Panc1 (cell line): Measurements from ENCODE around the gene IGFBP6. TPM values are rescaled to one million over a fixed set of nuclear protein-coding genes. Genes with fewer than 3 reads are reported as not detected.
"Not testable (repeated sequence)": the region's sequence is repeated elsewhere in the genome, so short reads cannot be mapped to it uniquely, and the experiment has no call there.

Experiments
- ATAC-seq: fragments of 200-7000 bp; cut with Tn5 transposase; 2 replicates; pipeline ENCODE4 v1.9.1; 2020; ENCODE audit warnings: mild to moderate bottlenecking, moderate library complexity
- BruUV-seq: library from RNA; stranded (reverse); fragments of 400-500 nt; replicated peaks from 2 replicates; lab custom pipeline; 2021; lab: Mats Ljungman, UMichigan
- CTCF ChIA-PET: fragments of 300-600 bp; sonication (Branson Sonifier 250); formaldehyde crosslinking; loops from one replicate; lab custom pipeline; 2022; ENCODE audit warnings: antibody characterized with exemption; lab: Charles Lee
- POLR2A ChIA-PET: fragments of 300-600 bp; sonication (Branson Sonifier 250); formaldehyde crosslinking; loops from one replicate; lab custom pipeline; 2022; ENCODE audit warnings: antibody characterized with exemption; lab: Charles Lee
- DNase-seq: peaks from one replicate; pipeline ENCODE4 v3.0.0-alpha.2; 2010; ENCODE audit warnings: low read depth, low spot score
- H3K27ac ChIP-seq: 2 replicates; pipeline ENCODE4 v1.5.1; 2011; ENCODE audit warnings: mild to moderate bottlenecking, low read length, inconsistent platforms
- H3K27me3 ChIP-seq: fragments of 200-500 bp; sonication (Bioruptor generic); 2 replicates; pipeline ENCODE4 v1.6.0; 2014; ENCODE audit warnings: low read length, inconsistent platforms; ENCODE audit not compliant: control insufficient read depth, insufficient read depth
- H3K36me3 ChIP-seq: fragments of 200-500 bp; sonication (Bioruptor generic); 2 replicates; pipeline ENCODE4 v1.5.1; 2014; ENCODE audit warnings: inconsistent platforms, mild to moderate bottlenecking, low read length, moderate library complexity; ENCODE audit not compliant: control insufficient read depth, insufficient read depth
- H3K4me1 ChIP-seq: 2 replicates; pipeline ENCODE4 v1.5.1; 2011; ENCODE audit warnings: inconsistent platforms, mild to moderate bottlenecking, low read length, moderate library complexity; ENCODE audit not compliant: control insufficient read depth, insufficient read depth
- H3K4me3 ChIP-seq, 2 experiments: 2 replicates each; pipeline ENCODE4 v1.5.1; 2011 to 2012; ENCODE audit warnings: low read depth in 2 of 2, low read length in 2 of 2, mild to moderate bottlenecking in 2 of 2, inconsistent platforms in 1 of 2, moderate library complexity in 1 of 2
- H3K9me3 ChIP-seq: fragments of 200-500 bp; sonication (Bioruptor generic); 2 replicates; pipeline ENCODE4 v1.5.1; 2014; ENCODE audit warnings: low read depth, mild to moderate bottlenecking, inconsistent platforms, low read length, moderate library complexity; ENCODE audit not compliant: control insufficient read depth, insufficient read depth
- CTCF ChIP-seq: fragments of 450-650 bp; IDR thresholded peaks from 2 replicates; pipeline ENCODE4 v1.5.1; 2017; ENCODE audit warnings: mild to moderate bottlenecking
- SIN3A ChIP-seq: IDR thresholded peaks from 2 replicates; pipeline ENCODE4 v1.6.1; 2012; ENCODE audit warnings: low read depth, mild to moderate bottlenecking, low read length, moderate library complexity, borderline replicate concordance; ENCODE audit not compliant: insufficient read depth
- in situ Hi-C: cut with HindIII; loops from 2 replicates; pipeline ENCODE4 v1.10.0; 2016; ENCODE audit warnings: low sequenced_read_pairs, low pct_unique_long_range_greater_than_20kb
- intact Hi-C: fragments of 100-400 bp; cut with micrococcal nuclease; formaldehyde crosslinking; loops from one replicate; pipeline ENCODE4 v1.10.0; 2022; ENCODE audit not compliant: unreplicated experiment
- total RNA-seq: library from RNA; stranded (reverse); gene quantifications from one replicate; pipeline ENCODE4 v1.2.1, GENCODE V29; 2021; ENCODE audit not compliant: unreplicated experiment
- TF ChIP-seq, protein P1 (sequence below), 2 experiments: IDR thresholded peaks; 2 replicates each; pipeline ENCODE4 v1.6.1; 2011 to 2012; ENCODE audit warnings: low read depth in 2 of 2, control low read depth in 1 of 2, low read length in 1 of 2, mild to moderate bottlenecking in 1 of 2, moderate library complexity in 1 of 2; ENCODE audit not compliant: insufficient read depth in 1 of 2

The IGFBP6 gene
- total RNA-seq, 1 experiment from 2014 or later = 4.7 TPM

- ChIA-PET CTCF (no interaction called here), POLR2A (no interaction called here)
- TF ChIP-seq, protein P1, sequence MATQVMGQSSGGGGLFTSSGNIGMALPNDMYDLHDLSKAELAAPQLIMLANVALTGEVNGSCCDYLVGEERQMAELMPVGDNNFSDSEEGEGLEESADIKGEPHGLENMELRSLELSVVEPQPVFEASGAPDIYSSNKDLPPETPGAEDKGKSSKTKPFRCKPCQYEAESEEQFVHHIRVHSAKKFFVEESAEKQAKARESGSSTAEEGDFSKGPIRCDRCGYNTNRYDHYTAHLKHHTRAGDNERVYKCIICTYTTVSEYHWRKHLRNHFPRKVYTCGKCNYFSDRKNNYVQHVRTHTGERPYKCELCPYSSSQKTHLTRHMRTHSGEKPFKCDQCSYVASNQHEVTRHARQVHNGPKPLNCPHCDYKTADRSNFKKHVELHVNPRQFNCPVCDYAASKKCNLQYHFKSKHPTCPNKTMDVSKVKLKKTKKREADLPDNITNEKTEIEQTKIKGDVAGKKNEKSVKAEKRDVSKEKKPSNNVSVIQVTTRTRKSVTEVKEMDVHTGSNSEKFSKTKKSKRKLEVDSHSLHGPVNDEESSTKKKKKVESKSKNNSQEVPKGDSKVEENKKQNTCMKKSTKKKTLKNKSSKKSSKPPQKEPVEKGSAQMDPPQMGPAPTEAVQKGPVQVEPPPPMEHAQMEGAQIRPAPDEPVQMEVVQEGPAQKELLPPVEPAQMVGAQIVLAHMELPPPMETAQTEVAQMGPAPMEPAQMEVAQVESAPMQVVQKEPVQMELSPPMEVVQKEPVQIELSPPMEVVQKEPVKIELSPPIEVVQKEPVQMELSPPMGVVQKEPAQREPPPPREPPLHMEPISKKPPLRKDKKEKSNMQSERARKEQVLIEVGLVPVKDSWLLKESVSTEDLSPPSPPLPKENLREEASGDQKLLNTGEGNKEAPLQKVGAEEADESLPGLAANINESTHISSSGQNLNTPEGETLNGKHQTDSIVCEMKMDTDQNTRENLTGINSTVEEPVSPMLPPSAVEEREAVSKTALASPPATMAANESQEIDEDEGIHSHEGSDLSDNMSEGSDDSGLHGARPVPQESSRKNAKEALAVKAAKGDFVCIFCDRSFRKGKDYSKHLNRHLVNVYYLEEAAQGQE (IDR thresholded peaks at IDR 0.05; ENCODE audit: insufficient read depth in 1 of 2, low read depth in 2 of 2, low read length in 1 of 2) = no peak
- no peak for TF ChIP-seq SIN3A
- TF ChIP-seq CTCF = no peak
- no peaks in the 10 kb centered on the region for H3K4me1 ChIP-seq
- no peak overlapping the region for H3K27ac ChIP-seq
- ATAC-seq (no peak), DNase-seq (no peak)
- no TSS peak for BruUV-seq
- no peak overlapping the region for H3K4me3 ChIP-seq
- peaks cover 3% of the 10 kb centered on the region; the same call in 1 of the 2 replicates for H3K9me3 ChIP-seq
- no peaks in the 10 kb centered on the region for H3K27me3 ChIP-seq
- no peaks in the 10 kb centered on the region for H3K36me3 ChIP-seq
- intact Hi-C loops = no loop called here
- in situ Hi-C loops = no loop called here
Observed at GRCh38 chr12:53107122-53107521, 9.7 kb downstream of the IGFBP6 start.

GRCh38 chr12:53112431-53112830 is 15.0 kb downstream of the IGFBP6 start:
- H3K4me3 ChIP-seq, BruUV-seq, H3K27ac ChIP-seq, ATAC-seq, H3K36me3 ChIP-seq, H3K27me3 ChIP-seq, DNase-seq, in situ Hi-C loops, intact Hi-C loops, POLR2A ChIA-PET, H3K9me3 ChIP-seq, H3K4me1 ChIP-seq: not testable (repeated sequence)
- CTCF ChIA-PET = interaction anchor here (0.7 kb wide), 2 partner anchors 22 to 176 kb away, joined by 4 to 12 read pairs; no protein-coding TSS in a partner anchor

- intact Hi-C loops = no loop called here
- in situ Hi-C loops = no loop called here
- Histone ChIP-seq H3K9me3 (peaks cover 3% of the 10 kb centered on the region; the same call in 1 of the 2 replicates), H3K4me1 (no peaks in the 10 kb centered on the region), H3K36me3 (no peaks in the 10 kb centered on the region), H3K27ac (no peak overlapping the region), H3K4me3 (no peak overlapping the region), H3K27me3 (no peaks in the 10 kb centered on the region)
- DNase-seq = no peak
- ATAC-seq = no peak
- ChIA-PET CTCF (no interaction called here), POLR2A (no interaction called here)
- TF ChIP-seq SIN3A (no peak), CTCF (no peak)
- BruUV-seq = no TSS peak
Observed at GRCh38 chr12:53113136-53113705, 15.8 kb downstream of the IGFBP6 start.
